Right lobe of liver (tissue), 4 donors: ENCODE results near the gene CHERP.

ENCODE experiments used
- POLR2A ChIP-seq: fragments of 450-650 bp; IDR thresholded peaks from one replicate; pipeline ENCODE4 v1.6.1; 2017; ENCODE audit warnings: antibody characterized with exemption, mild to moderate bottlenecking
- TF ChIP-seq, protein P1 (sequence below), 4 donors: fragments of 200-600 bp in 3 of 4; fragments of 450-650 bp in 1 of 4; IDR thresholded peaks; one replicate each; pipeline versions ENCODE4 v1.5.1 to v1.8.0; 2016 to 2022; ENCODE audit warnings: antibody characterized with exemption in 4 of 4, mild to moderate bottlenecking in 2 of 4
- donor health status: DM: no; HTN: no; CAD: no.
- donor health status: DM: no; HTN: no; CAD: no.
- donor health status: DM: no; HTN: yes; CAD: no.

DNA sequence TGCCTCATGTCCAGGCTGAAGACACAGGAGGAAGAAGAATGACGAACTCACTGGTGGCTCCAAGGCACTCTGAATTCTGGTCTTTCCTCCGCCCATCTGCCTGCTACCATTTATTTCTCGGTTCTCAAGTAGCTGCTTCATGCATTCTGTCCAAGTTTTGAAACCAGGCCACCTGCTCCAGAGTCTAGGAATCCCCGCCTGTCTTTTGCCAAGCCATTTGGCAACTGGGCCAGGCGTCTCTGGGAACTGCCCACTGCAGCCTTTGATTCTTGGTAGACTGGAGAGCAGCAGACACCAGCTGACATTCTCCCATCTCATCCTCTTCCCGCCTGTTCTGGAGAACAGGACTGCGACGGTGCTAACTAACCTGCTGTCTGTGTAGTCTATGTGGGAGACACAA is 19.1 kb upstream of the CHERP start:
- TF ChIP-seq, protein P1, sequence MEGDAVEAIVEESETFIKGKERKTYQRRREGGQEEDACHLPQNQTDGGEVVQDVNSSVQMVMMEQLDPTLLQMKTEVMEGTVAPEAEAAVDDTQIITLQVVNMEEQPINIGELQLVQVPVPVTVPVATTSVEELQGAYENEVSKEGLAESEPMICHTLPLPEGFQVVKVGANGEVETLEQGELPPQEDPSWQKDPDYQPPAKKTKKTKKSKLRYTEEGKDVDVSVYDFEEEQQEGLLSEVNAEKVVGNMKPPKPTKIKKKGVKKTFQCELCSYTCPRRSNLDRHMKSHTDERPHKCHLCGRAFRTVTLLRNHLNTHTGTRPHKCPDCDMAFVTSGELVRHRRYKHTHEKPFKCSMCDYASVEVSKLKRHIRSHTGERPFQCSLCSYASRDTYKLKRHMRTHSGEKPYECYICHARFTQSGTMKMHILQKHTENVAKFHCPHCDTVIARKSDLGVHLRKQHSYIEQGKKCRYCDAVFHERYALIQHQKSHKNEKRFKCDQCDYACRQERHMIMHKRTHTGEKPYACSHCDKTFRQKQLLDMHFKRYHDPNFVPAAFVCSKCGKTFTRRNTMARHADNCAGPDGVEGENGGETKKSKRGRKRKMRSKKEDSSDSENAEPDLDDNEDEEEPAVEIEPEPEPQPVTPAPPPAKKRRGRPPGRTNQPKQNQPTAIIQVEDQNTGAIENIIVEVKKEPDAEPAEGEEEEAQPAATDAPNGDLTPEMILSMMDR (IDR thresholded peaks at IDR 0.05) = no peak
- no peak for TF ChIP-seq POLR2A
